ENCODE measurements around the gene SPHK1.

The SPHK1 gene

DNA sequence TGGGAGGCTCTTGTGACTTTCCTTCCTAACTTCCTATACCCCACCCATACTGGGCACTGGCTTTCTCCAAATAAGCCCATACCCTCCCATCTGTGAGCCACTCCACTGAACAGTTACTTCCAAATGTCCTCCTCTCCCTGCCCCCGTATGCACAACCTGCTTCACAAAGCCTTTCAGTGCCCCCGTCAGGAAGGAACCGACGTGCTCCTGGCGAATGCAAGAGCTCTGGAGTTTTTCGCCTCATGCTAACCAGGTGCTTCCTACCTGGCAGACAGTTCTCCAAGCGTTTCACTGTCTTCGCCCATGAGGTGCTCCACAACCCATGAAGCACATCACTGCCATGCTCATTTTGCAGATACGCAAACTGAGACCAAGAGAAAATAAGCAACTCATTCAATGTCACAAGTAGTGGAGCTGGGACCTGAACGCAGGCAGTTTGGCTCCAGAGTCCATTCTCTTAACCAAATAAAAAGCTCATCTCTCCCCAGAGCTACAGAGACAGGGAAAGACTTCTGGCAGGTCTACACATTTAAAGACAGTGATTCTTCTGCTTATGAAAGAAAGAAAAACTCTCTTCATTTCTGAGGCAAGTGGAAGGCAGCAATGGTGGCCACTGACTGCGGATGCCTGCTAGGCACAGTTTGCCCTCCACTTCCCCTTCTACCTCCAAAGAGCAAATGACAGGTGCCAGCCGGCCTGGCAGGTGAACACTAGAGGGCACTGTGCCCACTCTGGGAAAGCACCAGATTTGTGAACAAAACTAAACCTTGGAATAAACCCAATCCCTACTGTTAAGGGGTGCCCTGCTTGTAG is 23.8 kb downstream of the SPHK1 start:
- DNase-seq = peak; percentile 87

DNA sequence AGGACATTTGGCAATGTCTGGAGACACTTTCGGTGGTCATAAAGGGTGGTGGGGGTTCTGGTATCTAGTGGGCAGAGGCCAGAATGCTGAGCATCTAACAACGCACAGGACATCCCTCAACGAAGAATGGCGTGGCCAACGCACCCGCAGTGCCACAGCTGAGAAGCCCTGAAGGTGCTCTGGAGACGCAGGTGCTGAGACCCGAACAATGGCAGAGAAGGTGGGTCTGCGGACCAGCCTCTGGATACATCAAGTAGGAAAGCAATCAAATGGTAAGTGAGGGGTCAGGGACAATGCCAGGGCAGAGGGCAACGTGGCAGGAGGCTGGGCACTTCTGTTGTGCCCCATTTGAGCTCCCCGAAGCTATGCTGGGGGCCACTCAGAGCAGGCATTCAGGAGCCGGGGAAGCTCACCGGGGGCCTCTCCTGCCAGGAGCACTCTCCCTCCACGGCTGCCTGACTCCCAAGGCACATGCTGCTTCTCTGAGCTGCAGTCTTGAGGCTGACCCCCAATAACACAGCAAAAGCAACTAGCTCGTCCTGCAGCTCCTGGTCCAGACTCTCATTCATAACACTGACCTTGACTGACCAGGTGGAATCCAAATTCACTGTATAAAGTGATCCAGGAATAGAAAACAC is 26.0 kb downstream of the SPHK1 start:
- DNase-seq = no peak

DNA sequence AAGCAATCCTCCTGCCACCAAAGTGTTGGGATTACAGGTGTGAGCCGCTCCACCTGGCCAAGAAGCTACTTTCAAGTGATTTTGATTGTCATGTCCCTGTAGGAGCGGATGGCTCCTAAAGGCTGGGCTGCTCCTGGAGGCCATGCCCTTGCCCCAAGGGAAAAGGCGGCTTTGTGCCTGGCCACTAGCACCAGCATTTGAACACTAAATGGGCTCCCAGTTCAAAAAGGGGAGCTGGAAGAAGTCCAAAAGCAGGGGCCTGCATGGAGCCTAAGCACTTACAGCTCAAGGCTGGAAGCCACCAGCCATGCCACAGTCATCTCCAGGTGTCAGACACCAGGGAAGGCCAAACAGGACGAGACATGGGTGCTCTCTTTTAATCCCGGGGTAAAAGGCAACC is 26.8 kb downstream of the SPHK1 start:
- no peak for DNase-seq

DNA sequence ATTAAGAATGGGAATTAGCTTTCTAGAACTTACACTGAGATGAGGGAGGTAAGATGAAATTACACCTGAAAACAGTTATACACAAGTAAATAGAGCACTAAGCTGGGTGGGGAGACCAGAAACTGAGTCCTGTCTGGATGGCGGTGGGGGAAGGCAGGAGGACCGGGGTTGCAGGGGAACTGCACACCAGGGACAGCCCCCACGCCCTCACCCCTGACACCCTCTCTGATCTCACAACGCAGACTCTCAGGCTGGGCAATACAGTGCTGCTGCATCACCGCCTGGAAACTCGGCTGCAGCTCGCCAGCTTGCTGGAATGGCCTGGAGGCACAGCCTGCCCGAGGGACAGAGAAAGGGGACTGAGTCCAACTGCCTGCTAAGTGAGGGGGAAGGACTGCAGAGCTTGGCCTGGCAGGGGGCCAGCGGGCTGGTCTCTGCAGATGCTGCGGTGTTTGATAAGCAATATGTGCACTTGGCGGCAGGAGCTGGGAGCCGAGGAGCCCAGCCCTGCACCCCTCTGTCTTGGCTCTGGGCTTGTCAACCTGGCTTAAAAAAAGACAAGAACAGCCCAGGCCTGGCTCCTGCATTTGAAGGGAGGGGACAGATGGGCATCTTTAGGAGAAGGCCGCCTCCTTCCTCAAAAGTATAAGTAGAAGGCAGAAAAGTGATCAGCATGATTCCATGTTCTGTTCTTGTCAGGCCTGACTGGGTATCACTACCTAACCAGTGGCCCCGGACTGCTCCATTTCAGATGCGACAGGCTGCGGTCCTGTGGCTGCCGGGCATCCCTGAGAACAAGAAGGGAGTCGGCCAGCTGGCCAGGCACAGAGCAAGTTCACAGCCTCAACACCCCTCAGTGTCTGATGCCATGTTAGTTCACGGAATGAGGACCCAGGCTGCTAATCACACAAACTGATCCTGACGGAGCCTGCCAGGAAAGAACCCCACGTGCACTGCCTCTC is 30.2 kb downstream of the SPHK1 start:
- peak; percentile 79 for DNase-seq

DNA sequence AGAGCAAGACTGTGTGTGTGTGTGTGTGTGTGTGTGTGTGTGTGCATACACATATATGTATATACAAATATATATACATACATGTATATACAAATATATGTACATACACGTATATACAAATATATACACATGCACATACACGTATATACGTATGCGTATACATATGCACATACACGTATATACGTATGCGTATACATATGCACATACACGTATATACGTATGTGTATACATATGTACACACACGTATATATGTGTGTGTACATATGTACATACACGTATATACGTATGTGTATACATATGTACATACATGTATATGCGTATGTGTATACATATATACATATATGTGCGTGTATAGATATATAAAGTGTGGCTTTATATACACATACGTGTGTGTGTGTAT is 31.4 kb downstream of the SPHK1 start:
- no peak for DNase-seq

DNA sequence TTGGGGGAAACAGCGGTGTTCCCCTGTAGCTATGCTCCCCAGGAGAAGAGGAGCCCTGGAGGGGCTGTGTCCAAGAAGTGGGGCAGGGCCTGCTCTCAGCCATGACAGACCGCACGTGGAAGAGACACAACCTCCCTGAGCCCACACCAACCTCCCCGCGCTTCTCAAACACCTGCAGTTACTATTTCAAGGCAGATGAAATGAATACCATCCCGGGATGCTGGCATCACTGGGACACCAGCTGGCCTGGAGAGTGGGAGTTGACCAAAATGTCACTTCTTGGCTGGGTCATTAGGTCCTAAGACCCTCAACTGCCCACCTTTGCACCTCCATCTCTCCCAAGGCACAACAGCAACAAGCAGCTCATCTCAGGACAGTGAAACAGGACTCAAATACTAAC is 32.0 kb downstream of the SPHK1 start:
- no peak for DNase-seq

DNA sequence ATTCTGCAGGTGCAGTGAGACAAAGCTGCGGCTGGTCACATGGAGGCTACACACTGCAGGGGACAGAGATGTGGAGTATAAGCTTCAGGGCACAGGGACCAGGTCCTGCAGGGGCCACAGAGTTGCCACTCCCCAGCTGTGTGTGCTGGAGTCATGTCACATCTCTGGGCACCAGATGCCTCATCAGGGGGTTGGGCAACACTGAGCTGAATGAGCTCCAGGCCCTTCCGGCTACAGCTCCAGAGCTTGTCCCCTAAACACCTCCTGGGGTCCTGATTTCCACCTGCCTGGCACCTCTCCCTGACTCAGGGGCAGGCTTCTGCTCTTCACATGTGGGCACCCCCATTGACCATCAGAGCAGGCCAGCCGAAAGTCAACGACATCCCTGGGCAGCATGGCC is 32.5 kb downstream of the SPHK1 start:
- peak; percentile 23 for DNase-seq

DNA sequence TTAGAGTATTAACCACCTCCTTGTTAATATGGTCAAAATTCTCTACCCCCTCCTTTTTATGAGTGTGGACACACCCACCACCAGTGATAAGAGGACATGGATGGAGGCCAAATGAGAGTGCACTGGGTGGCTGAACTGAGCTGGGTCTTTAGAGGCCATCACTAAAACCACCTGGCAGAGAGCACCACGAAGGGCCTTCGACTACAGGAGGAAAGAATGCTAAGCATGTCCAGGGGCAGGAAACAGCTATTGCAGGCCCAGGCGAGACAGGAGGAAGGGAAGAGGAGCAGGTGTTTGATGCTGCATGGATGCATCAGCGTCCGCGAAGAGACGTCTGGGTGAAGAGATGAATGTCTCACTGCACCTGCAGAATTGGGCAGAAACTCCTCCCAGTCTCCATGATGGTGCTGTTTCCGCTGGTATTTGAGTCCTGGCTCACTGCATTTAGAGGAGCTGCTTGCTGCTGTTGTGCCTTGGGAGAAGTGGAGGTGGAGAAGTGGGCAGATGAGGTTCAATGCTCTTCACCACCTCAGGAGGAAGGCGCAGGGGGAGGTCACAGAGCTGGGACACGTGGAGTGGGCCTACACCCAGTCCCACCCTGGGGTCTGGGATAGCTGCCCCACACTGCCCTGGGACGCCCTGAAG is 33.2 kb downstream of the SPHK1 start:
- peak; percentile 84 for DNase-seq

DNA sequence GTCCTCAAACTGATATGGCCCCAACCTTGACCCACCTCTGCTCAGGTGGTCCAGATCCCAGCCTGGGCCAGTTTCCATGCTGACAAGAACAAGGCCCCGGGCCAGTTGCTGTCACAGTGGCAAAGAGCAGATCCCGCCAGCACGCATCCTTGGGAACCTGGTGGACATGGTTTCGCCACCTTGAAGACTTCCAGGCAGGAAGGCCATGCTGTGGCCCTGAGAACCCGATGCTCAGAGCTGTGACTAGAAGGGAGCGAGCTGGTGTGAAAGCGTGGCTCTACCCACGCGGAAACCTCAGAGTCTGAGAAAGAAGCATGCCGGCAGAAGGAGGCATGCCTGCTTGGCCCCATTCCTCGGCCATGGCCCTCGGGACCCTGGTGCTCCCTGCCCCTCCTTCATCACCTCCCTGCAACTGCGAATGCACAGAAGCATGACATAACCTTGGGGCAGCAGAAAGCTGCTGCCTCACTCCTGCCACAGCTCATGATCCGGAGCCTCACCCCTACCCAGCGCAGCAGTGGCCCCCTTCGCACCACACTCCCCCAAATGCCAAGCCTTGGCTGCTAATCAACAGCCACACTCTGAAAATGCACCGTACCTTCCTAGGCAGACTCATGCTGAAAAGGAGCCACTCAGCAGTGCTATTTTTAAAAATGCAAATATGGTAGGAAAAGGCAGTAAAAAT is 35.3 kb downstream of the SPHK1 start:
- peak; percentile 90 for DNase-seq

DNA sequence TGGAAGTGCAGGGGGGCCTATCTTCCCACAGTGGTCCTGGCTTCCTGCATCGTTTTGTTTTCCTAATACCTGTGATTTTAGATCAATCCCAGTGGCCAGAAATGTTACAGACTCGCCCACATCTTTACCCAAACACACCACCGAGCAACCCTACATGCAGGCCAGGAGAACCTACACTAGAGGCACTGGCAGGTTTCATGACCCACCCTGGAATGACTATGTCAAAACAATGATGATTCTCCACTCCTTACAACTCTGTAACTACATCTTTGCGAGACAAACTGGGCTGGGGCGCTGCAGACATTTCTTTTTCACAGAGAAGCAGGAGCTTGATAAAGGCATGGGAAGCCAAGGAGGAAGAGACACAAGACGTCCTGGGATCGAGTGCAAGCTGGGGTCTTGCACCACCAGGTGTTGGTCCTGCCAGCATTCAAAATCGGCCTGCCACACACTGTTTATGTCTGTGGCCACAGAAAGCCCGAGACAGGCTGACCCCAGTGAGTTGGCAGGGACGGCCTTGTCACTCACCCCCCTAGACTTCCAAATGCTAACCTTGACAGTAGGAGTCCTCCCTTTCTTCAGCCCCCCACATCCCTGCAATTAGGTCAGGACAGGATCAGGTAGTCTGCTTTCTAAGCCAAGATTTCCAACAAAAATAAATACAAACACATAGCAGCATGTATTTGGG is 36.1 kb downstream of the SPHK1 start:
- DNase-seq = peak; percentile 62

DNA sequence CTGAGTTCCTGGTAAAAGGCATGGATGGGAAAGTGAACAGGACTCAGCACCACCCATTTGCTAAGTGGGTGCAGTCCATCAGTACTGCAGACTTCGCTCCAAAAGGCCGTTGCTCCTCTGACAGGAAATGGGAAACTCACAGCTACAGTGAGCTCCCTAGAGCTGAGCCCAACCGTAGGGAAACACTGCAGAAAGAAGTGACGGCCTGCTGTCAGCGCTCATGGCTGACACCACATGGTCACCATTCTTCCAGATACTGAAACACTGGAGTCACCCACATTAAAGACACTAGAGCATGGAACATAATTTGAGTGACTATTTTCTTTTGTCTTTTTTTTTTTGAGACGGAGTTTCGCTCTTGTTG is 36.6 kb downstream of the SPHK1 start:
- DNase-seq = no peak

DNA sequence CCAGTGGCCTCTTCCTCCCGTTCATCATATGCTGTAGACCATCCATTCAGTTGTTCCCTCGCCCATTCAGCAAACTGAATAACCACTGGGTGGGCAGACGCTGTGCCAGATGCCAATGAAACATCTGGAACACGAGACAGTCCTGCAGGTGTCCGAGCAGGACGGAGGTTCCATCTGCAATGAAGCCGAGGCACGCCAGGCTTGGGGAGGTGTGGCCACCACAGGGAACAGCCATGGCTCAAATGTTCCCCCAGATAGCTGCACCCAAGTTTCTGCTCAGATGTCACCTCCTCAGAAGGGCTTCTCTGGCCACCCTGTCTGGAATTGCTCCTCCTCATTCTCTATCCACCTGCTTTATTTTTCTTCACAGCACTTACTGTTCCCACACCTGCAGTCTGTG is 38.0 kb downstream of the SPHK1 start:
- DNase-seq = no peak

DNA sequence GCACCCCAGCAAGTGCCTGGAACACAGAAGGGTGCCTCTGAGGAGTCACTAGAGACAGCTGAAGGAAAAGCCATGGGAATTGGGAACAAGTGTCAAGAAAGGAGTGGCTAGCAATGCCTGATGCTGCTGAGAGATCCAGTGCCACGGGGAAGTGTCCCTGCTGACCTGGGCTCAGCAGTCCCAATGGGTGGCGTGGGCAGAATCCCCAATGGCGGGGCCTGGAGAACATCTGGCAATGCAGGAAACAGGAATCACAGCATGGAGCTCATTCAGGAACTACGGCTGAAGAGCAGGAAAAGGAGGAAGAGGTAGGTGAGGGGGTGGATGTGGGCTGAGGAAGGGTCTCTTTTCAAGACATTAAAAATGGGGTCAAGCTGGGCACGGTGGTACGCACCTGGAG is 38.5 kb downstream of the SPHK1 start:
- DNase-seq = no peak

DNA sequence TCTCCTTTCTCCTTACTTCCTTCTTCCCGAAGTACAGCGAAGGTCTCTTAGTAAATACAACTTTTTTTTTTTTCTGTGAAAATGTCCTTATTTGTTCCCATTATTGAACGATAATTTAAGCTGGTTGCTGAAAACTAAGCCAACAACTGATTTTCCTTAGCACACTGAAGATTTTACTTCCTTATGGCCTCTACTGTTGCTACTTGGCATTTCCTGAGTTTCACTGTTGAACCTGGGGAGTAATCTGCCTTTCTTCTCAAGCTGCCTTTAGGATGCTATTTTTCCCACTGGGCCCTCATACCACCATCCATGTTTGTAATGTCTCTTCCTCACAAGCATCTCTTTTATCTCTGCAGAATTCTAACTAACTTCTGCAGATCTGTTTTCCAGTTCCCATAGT is 42.4 kb downstream of the SPHK1 start:
- no peak for DNase-seq

DNA sequence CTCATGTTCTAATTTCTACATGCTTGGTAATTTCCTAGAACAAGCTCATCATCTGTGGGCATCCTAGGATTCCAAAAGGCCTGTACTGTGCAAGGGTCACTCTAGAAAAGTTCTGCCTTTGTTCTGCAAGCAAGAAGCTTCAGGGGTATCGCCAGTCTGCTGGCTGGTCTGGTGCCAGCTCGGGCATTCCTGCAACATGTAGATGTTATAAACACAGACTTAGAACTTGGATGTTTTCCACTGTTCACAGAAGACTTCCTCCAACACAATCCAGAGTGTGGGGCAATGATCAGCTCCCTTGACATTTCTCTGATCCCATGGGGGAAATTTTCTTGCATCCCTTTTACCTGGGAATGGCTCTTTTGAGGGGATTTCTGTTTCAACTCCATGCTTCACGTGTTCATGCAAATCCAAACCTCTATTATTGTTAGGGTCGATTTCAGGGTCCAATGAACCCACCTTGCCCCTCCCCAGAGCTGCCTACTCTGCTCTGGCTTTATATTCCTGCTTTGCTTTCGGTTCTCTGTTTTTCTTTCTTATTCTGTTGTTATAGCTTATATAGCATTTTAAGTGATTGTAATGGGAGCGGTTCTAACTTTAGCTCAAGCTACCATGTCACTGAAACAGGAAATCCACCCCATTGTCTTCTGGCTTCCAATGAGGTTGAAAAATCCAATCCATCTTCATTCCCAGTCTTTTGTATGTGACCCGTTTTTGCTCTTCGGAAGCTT is 43.3 kb downstream of the SPHK1 start:
- peak; percentile 41 for DNase-seq

DNA sequence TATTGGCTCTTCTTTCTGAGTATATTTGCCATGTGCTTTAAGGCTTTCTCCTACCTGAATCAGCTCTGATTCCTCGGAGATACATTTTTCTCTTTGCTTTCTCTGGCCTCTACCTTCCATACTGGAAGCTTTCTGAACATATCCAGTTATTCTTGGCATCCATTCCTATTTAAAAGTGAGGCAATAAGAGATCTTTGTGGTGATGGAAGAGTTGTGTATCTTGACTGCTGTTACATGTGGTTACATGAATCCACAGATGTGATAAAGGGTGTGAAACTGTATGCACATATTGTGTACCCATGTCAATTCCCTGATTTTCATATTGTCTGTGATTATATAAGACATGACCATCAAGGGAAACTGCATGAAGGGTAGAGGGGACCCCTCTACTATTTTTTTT is 44.1 kb downstream of the SPHK1 start:
- no peak for DNase-seq

DNA sequence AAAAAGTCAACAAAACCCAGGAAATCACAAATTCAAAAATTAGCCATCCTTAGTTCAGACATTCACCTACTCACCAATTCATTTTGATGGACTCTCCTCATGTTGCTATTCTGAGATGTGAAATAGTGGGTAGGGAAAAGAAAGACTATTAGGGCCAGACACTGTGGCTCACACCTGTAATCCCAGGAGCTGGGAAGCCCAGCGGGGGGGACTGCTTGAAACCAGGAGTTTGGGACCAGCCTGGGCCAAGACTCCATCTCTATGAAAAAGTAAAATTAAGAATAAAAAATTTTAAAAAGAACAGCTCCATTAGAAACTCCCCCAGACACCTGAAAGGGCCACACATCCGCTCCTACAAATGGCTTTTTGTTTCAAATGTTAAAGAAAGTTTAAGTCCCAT is 47.1 kb downstream of the SPHK1 start:
- DNase-seq = no peak

DNA sequence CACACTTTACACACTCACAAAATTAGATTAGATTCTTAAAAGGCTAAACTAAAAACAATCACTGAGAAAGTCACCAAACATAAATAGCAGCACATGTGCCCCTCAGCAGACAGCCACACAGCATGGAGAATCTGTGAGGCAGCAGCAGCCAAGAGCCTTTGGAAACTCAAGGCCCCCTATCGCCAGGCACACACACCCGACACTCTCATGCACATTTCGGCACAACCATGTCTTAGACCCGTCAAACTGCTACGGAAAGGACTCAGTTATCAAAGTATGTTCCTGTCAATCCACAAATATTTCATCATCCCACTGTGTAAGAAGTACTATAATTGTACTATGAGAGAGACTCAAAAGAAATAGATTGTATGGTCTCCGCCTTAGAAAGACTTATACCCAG is 47.6 kb downstream of the SPHK1 start:
- no peak for DNase-seq

DNA sequence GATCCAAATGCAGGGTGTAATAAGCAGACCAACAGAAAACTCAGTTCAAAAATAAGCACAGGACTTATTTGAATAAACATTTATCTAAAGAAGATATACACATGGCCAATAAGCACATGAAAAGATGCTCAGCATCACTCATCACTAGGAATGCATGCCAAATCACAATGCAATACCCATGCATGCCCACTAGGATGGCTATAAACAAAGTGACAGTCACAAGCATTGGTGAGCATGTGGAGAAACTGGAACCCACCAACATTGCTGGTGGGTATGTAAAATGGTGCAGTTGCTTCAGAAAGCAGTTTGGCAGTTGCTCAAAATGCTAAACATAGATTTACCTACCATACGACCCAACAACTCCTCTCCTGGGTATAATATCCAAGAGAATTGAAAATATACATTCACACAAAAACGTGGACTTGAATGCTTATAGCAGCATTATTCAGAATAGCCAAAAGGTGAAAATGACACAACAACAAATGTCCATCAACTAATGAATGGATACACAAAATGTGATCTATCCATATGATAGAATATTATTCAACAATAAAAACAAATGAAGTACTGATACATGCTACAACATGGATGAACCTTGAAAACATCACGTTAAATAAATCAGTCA is 48.4 kb downstream of the SPHK1 start:
- DNase-seq = peak; percentile 23

DNA sequence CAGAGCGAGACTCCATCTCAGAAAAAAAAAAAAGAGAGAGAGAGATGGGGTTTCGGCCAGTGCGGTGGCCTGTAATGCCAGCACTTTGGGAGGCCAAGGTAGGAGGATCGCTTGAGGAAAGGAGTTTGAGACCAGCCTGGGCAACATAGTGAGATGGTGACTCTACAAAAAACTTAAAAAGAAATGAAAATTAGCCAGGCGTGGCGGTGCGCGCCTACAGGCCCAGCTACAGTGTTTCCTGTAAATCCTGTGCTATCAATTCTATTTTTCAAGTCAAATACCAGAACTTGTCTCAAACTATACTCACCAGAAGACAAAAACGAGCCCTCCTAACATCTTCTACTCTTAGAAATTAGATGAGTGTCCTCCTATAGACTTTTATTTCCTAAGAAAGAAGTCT is 49.3 kb downstream of the SPHK1 start:
- DNase-seq = no peak

DNA sequence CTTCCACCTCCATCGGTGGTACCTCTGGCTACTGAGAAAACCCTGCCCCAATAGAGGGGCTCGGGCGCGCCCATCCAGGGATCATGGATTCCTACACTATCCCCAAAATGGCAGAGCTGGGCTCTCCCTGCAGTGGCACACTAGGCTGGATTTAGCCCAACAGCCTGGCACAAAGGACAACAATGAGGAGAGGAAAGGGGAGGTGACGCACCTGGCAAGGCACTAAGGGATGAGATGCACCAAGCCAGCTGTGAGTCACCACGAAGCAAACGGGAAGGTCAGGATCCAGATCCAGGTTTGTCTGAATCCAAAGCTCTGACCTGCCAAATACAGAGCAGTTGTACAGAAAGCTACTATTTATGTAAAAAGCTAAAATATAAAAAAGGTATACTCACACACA is 50.5 kb downstream of the SPHK1 start:
- DNase-seq = no peak

All from RPMI8226 (cell line).